Muscle layer of colon (tissue), 2 donors: ENCODE data around the gene GLI3.

ENCODE experiments used
- H3K27ac ChIP-seq: one replicate; pipeline ENCODE4 v1.7.0; 2013; ENCODE audit warnings: low read depth, mild to moderate bottlenecking, low read length, moderate library complexity
- H3K27me3 ChIP-seq, 2 donors: one replicate each; pipeline ENCODE4 v1.7.0; 2013; ENCODE audit warnings: low read length in 2 of 2, mild to moderate bottlenecking in 2 of 2; ENCODE audit not compliant: insufficient read depth in 2 of 2, control insufficient read depth in 1 of 2
- H3K36me3 ChIP-seq: one replicate; pipeline ENCODE4 v1.7.0; 2013; ENCODE audit warnings: mild to moderate bottlenecking, low read length; ENCODE audit not compliant: insufficient read depth
- H3K4me1 ChIP-seq: one replicate; pipeline ENCODE4 v1.7.0; 2013; ENCODE audit warnings: mild to moderate bottlenecking, low read length; ENCODE audit not compliant: insufficient read depth
- H3K4me3 ChIP-seq, 2 donors: one replicate each; pipeline ENCODE4 v1.7.0; 2013; ENCODE audit warnings: low read length in 2 of 2, low read depth in 1 of 2, mild to moderate bottlenecking in 1 of 2, moderate library complexity in 1 of 2
- H3K9ac ChIP-seq: one replicate; pipeline ENCODE4 v1.7.0; 2013; ENCODE audit warnings: low read length
- H3K9me3 ChIP-seq: one replicate; pipeline ENCODE4 v1.7.0; 2013; ENCODE audit warnings: mild to moderate bottlenecking, low read length
- donor health status: abdominal sarcoma.
- donor health status: Adenocarcinoma of cecum.

Gene GLI3

DNA sequence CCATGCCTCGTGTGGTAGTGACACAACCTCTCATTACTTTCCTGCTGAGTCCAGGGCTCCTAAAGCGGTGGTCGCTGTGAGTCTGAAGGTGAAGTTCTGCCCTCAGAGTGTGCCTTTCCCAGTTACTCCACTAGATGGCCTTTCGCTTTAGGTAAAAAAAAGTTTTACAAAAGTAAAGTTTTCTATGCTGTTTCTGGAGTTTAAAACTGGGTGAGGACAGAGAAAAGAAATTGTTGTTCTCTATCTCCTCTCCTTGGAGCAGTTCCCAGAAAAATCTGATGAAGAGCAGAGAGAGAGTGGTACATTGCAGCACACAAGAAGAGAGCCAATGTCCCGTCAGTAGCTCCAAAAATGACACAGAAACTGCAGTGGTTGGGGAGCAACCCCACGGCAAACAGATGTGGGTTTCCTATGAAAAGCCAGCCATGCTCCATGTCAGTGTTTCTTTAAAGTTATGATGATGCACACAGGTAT, 257.1 kb downstream of the GLI3 start:
- peaks cover 10% of the 10 kb centered on the region for H3K36me3 ChIP-seq
- no peak overlapping the region for H3K9ac ChIP-seq
- peak overlapping the region; percentile 68 for H3K27ac ChIP-seq
- H3K9me3 ChIP-seq: no peaks in the 10 kb centered on the region
- no peak overlapping the region for H3K4me3 ChIP-seq
- peaks cover 54% of the 10 kb centered on the region for H3K4me1 ChIP-seq
- no peaks in the 10 kb centered on the region for H3K27me3 ChIP-seq

DNA sequence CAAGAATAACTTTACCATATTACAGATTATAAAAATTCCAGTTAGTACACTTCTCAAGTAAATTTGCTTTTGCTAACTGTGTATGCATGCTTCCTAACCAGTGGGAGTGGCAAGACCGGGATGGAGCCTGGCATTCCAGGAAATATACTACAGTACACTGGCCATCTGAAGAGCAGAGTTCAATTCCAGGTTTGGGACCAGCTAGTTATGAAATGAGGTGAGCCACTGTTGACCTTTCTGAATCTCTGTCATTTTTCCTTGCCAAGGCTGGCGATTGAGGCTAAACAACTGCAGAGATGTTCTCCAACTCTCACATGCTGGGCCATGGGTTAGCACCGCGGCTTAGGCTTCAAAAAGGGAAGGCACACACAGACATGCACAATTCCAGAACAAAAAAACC, 258.2 kb downstream of the GLI3 start:
- Histone ChIP-seq H3K4me3 (no peak overlapping the region), H3K9ac (no peak overlapping the region), H3K36me3 (peaks cover 15% of the 10 kb centered on the region), H3K27me3 (no peaks in the 10 kb centered on the region), H3K9me3 (no peaks in the 10 kb centered on the region), H3K4me1 (peaks cover 54% of the 10 kb centered on the region), H3K27ac (peak overlapping the region; percentile 22)

DNA sequence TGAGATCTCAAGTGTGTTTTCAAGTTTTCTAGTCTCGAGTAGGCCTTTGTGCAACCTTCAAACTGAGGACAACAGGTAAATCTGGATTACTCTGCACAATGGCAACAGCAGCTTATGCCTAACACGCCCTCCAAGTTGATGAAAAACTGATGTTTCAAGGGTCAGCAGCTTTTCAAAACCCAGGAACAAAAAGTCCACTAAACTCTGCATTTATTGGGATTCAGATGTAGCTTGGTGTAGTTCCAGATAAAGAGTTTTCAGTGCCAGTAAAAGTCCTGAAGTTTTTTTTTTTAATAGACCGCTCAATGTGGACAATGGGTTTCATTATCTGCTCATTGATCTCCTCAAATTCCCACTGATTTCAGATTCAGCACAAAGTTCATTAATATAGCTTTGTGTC, 259.3 kb downstream of the GLI3 start:
- H3K4me1 ChIP-seq: peaks cover 54% of the 10 kb centered on the region
- H3K27ac ChIP-seq: no peak overlapping the region
- no peaks in the 10 kb centered on the region for H3K9me3 ChIP-seq
- H3K36me3 ChIP-seq: peaks cover 16% of the 10 kb centered on the region
- H3K4me3 ChIP-seq: no peak overlapping the region
- H3K9ac ChIP-seq: no peak overlapping the region
- H3K27me3 ChIP-seq: no peaks in the 10 kb centered on the region

DNA sequence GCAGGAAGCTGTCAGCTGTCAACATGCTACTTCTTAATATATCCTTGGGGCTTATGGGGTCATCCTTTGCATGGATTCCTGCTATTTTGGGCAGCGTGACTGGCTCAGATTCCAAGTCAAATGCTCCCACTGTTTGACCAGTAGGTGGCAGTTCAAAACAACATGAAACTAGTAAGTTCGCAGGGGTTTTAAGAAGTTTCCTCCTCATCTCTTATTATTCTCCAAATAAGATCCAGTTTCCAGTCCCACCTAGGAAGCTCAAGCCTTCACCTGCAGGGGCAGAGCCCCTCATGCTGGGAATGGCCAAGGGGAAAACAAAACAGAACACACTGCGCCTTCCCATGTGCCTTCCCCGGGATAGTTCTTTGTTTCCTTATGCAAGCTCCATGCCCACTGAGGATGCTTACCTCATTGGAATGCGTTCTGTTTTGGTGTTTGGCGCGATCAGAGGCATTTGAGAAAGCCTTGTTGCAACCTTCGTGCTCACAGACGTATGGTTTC, 259.8 kb downstream of the GLI3 start:
- H3K4me1 ChIP-seq: peaks cover 52% of the 10 kb centered on the region
- H3K27me3 ChIP-seq: no peaks in the 10 kb centered on the region
- H3K27ac ChIP-seq: no peak overlapping the region
- peaks cover 20% of the 10 kb centered on the region for H3K36me3 ChIP-seq
- no peak overlapping the region for H3K4me3 ChIP-seq
- no peak overlapping the region for H3K9ac ChIP-seq
- no peaks in the 10 kb centered on the region for H3K9me3 ChIP-seq

DNA sequence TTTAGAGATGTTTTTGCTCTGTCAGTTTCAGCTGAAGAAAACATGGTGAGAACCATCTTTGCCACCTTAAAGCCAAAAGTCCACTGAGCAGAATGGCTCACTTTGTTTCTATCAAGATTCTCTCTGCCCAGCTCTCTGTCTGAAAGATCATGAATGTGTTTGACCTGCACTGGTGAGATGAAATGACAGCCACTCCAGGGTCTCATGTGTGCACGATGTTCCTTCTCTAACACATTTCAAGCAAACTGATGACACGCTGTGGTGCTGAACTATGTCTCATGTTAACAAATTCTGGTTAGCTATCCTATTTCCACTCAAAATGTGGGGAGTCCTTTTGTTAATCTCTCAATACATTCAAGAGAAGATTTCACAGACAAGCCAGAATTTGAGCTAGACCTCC, 260.6 kb downstream of the GLI3 start:
- H3K27ac ChIP-seq: no peak overlapping the region
- H3K9ac ChIP-seq: no peak overlapping the region
- peaks cover 27% of the 10 kb centered on the region for H3K36me3 ChIP-seq
- no peak overlapping the region for H3K4me3 ChIP-seq
- no peaks in the 10 kb centered on the region for H3K27me3 ChIP-seq
- peaks cover 44% of the 10 kb centered on the region for H3K4me1 ChIP-seq
- H3K9me3 ChIP-seq: no peaks in the 10 kb centered on the region

DNA sequence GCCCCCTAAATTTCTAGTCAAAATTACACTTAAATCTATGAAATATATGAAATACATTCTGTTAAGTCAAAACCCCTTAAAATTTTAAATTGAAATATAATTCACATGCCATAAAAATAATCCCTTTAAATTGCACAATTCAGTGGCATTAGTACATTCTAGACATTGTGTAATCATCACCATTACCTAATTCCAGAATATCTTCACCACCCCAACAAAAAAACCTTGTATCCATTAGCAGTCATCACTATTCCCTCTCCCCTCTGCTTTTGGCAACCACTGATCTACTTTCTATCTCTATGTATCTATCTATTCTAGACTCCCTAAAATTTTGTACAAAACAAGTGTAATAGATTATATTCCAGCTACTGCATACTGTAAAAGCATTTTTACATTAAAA, 261.2 kb downstream of the GLI3 start:
- H3K36me3 ChIP-seq: peaks cover 33% of the 10 kb centered on the region
- no peaks in the 10 kb centered on the region for H3K27me3 ChIP-seq
- no peak overlapping the region for H3K27ac ChIP-seq
- no peak overlapping the region for H3K4me3 ChIP-seq
- H3K9ac ChIP-seq: no peak overlapping the region
- H3K4me1 ChIP-seq: peaks cover 38% of the 10 kb centered on the region
- H3K9me3 ChIP-seq: no peaks in the 10 kb centered on the region

DNA sequence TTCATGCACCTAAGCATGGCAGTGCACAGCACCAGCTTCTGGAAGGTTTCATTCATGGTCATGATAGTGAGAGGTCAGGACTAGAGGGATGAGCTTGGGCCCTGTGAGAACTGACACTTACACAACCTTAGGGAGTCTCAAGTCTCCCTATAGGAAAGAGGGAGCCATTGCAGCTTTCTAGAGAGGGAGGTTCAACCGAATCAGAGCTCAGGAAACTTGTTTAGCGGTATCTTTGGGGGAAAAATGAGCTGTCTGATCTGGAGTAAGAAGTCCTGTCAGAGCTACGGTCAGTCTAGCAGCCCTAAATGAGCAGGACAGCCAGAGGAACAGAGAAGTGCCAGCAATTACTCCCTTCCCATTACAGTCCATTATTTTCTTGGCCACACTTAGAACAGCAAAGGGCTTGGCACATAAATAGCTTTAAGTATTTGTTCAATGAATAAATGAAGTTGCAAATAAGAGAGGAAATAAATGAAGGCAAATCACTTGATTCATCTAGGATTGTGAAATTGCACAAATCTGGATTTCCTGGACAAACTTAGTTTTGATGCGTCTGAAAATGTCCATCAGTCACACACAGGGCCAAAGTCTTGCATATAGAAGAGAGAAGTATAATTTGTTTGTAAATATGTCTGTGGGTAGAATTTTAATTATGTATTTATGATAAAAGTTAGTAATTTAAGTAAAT, 262.0 kb downstream of the GLI3 start:
- Histone ChIP-seq H3K9me3 (no peaks in the 10 kb centered on the region), H3K36me3 (peaks cover 35% of the 10 kb centered on the region), H3K9ac (no peak overlapping the region), H3K27me3 (no peaks in the 10 kb centered on the region), H3K4me3 (no peak overlapping the region), H3K27ac (no peak overlapping the region), H3K4me1 (peaks cover 30% of the 10 kb centered on the region)

DNA sequence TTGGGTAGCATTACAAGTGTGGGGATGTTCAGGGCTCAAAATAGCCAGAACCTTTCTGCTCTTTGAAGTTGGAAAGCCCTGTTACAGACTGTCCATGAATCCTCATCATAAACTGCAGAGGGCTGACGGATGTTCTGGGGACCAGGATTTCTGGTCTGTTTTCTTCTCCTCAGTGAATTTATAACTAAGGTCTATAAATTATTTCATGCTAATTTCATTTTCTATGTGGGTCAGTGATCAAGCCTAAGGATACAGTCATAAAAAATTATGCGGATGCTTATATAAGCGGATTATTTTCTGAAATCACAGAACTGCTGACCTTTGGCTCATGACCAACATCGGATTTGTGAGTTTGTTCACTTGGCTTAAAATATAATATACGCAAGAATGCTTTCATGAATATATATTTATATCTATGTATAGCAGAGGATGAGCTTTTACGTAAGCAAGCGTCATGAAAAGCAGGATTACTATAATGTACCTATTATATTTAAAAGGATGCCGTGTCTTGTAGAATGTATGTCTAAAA, 263.7 kb downstream of the GLI3 start:
- H3K9ac ChIP-seq: no peak overlapping the region
- H3K36me3 ChIP-seq: peaks cover 36% of the 10 kb centered on the region

DNA sequence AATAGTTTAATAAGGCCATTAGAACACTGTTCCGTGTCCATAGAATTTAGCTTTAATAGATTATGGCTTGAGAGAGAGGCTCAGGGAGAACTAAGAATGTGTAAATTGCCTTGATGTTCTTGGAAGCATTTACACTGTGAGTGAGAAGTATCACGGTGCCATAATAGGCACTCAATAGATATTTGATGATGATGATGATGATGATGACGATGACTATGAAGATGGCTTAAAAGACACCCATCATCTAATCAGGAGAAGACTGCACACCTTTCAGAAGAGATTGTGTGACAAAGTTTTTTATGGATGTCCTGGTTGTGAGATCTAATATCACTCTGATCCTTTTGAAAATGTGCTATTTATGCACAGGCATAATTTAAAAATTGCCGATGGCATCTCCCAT, 264.2 kb downstream of the GLI3 start:
- Histone ChIP-seq H3K9me3 (no peaks in the 10 kb centered on the region), H3K4me1 (peaks cover 14% of the 10 kb centered on the region), H3K27ac (no peak overlapping the region), H3K4me3 (no peak overlapping the region), H3K36me3 (peaks cover 41% of the 10 kb centered on the region), H3K27me3 (no peaks in the 10 kb centered on the region), H3K9ac (no peak overlapping the region)

More for the DNA sequence above, 263.7 kb downstream of the GLI3 start:
- Histone ChIP-seq H3K27ac (no peak overlapping the region), H3K4me1 (peaks cover 18% of the 10 kb centered on the region), H3K9me3 (no peaks in the 10 kb centered on the region), H3K27me3 (no peaks in the 10 kb centered on the region), H3K4me3 (no peak overlapping the region)

DNA sequence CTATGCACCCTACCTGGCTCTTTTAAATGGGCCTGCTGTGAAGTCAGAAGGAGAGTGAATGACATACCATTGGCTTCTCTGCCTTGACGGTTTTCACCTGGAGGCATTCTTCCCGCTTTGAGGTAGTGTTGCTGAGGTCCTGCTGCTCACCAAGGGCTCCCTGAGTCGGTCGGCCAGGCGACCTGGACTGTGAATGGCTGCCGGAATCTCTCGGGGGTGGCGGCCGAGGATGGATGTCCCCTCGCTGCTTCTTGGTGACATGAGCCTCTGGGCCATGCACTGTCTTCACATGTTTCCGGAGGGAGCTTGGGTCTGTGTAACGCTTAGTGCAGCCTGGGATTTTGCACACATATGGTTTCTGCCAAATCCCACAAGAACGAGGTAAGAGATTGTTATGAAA, 264.7 kb downstream of the GLI3 start:
- H3K4me3 ChIP-seq: no peak overlapping the region
- no peak overlapping the region for H3K27ac ChIP-seq
- H3K4me1 ChIP-seq: peaks cover 9% of the 10 kb centered on the region
- no peak overlapping the region for H3K9ac ChIP-seq
- H3K36me3 ChIP-seq: peaks cover 43% of the 10 kb centered on the region
- no peaks in the 10 kb centered on the region for H3K27me3 ChIP-seq
- no peaks in the 10 kb centered on the region for H3K9me3 ChIP-seq

DNA sequence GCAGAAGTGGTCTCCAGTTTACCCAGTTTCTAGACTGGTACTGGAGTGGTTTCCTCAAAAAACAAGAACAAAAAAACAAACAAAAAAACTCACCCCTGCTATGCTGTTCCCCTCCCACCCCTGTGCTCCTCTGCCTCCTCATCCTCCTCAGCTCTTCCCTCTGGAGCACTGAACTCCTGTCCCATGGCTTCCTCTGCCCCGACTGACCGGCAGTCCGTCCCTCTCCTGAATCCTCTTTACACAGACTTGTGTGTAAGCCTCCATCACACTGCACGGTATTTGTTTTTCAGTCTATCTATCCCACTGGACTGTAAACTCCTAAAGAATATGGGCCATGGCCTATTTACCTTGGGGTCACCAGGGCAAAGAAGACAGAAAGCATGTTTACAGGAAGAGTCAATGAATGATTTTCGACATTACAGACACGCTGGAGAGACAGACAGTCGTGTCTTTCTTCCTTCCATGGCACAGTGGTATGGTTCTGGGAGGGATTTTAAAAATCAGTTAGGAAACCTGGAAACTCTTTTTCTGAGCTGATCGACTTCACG, 265.3 kb downstream of the GLI3 start:
- Histone ChIP-seq H3K4me3 (no peak overlapping the region), H3K27me3 (no peaks in the 10 kb centered on the region), H3K9me3 (no peaks in the 10 kb centered on the region), H3K27ac (no peak overlapping the region), H3K9ac (no peak overlapping the region), H3K36me3 (peaks cover 47% of the 10 kb centered on the region), H3K4me1 (peaks cover 6% of the 10 kb centered on the region)
